ENCODE data around the gene FAM50A.

FAM50A gene

GRCh38 chrX:154443479-154443910 is 446 bp upstream of the FAM50A start:
- Histone ChIP-seq H3K9me3 (ENCODE audit: severe bottlenecking) (no peaks in the 10 kb centered on the region), H3K27me3 (ENCODE audit: insufficient read depth, poor library complexity, severe bottlenecking) (no peaks in the 10 kb centered on the region), H3K27ac (ENCODE audit: poor library complexity, severe bottlenecking) (peak overlapping the region; percentile 55), H3K4me1 (ENCODE audit: insufficient read depth, poor library complexity, severe bottlenecking) (no peaks in the 10 kb centered on the region), H3K4me3 (ENCODE audit: severe bottlenecking) (peak overlapping the region; percentile 84), H3K36me3 (ENCODE audit: low read depth) (peaks cover 22% of the 10 kb centered on the region)
- DNase-seq (ENCODE audit: low spot score) (no peak), ATAC-seq (ENCODE audit: low read depth) (peak; percentile 21; the same call in 2 of the 3 replicates)
- no peak for TF ChIP-seq CTCF (IDR thresholded peaks at IDR 0.05; ENCODE audit: poor library complexity, severe bottlenecking)

DNA sequence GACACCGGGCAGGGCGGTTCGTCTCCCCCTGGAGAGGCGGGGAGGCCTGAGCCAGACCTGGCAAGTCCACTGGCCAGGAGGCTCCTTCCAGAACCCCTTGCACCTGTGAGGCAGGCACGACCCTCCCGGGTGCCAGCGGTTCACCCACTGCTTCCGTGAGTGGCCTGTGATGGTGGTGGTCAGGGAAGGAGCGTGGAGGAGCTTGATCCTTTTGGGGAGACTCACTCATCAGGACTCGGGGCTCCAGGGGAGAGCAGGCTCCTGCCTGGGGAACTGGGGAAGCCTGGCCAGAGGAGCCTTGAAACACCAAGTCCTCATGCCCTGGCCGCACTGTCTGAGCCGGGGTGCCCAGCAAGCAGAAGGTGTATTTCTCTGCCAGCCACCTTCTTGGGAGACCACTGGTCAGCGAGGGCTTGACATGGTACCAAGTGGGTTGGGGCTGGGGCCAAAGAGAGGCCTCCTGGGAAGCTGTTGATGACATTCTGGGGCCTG is 860 bp downstream of the FAM50A start:
- peaks cover 22% of the 10 kb centered on the region for H3K36me3 ChIP-seq (ENCODE audit: low read depth)
- DNase-seq (ENCODE audit: low spot score) (no peak), ATAC-seq (ENCODE audit: low read depth) (peak; percentile 13; the same call in 1 of the 3 replicates)
- H3K27ac ChIP-seq (ENCODE audit: poor library complexity, severe bottlenecking): peak overlapping the region; percentile 55
- TF ChIP-seq CTCF (IDR thresholded peaks at IDR 0.05; ENCODE audit: poor library complexity, severe bottlenecking): no peak
- no peaks in the 10 kb centered on the region for H3K4me1 ChIP-seq (ENCODE audit: insufficient read depth, poor library complexity, severe bottlenecking)
- H3K9me3 ChIP-seq (ENCODE audit: severe bottlenecking): no peaks in the 10 kb centered on the region
- no peaks in the 10 kb centered on the region for H3K27me3 ChIP-seq (ENCODE audit: insufficient read depth, poor library complexity, severe bottlenecking)
- H3K4me3 ChIP-seq (ENCODE audit: severe bottlenecking): peak overlapping the region; percentile 84

- Histone ChIP-seq H3K9me3 (ENCODE audit: severe bottlenecking) (no peaks in the 10 kb centered on the region), H3K27me3 (ENCODE audit: insufficient read depth, poor library complexity, severe bottlenecking) (no peaks in the 10 kb centered on the region), H3K4me1 (ENCODE audit: insufficient read depth, poor library complexity, severe bottlenecking) (no peaks in the 10 kb centered on the region), H3K4me3 (ENCODE audit: severe bottlenecking) (no peak overlapping the region), H3K27ac (ENCODE audit: poor library complexity, severe bottlenecking) (no peak overlapping the region), H3K36me3 (ENCODE audit: low read depth) (peaks cover 16% of the 10 kb centered on the region)
- ATAC-seq (ENCODE audit: low read depth) (no peak), DNase-seq (ENCODE audit: low spot score) (no peak)
- no peak for TF ChIP-seq CTCF (IDR thresholded peaks at IDR 0.05; ENCODE audit: poor library complexity, severe bottlenecking)
Measured at GRCh38 chrX:154445776-154446175, 1.8 kb downstream of the FAM50A start.

DNA sequence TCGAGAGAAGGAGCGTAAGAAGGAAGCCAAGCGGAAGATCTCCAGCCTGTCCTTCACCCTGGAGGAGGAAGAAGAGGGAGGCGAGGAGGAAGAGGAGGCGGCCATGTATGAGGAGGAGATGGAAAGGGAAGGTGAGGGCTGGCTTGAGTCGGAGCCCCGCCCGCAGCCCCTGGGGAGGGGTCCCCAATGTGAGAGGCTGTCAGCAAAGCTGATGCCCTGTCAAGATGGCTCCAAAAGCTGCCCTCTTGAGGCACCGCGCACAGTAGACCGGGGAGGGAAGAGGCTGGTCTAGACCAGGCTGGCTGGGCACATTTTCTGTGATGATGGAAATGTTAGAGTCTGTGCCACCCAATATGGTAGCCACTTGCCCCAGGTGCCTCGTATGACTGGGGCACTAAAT is 2.5 kb downstream of the FAM50A start:
- ATAC-seq (ENCODE audit: low read depth) (no peak), DNase-seq (ENCODE audit: low spot score) (no peak)
- Histone ChIP-seq H3K9me3 (ENCODE audit: severe bottlenecking) (no peaks in the 10 kb centered on the region), H3K4me1 (ENCODE audit: insufficient read depth, poor library complexity, severe bottlenecking) (no peaks in the 10 kb centered on the region), H3K36me3 (ENCODE audit: low read depth) (peaks cover 16% of the 10 kb centered on the region), H3K4me3 (ENCODE audit: severe bottlenecking) (no peak overlapping the region), H3K27ac (ENCODE audit: poor library complexity, severe bottlenecking) (no peak overlapping the region), H3K27me3 (ENCODE audit: insufficient read depth, poor library complexity, severe bottlenecking) (no peaks in the 10 kb centered on the region)
- no peak for TF ChIP-seq CTCF (IDR thresholded peaks at IDR 0.05; ENCODE audit: poor library complexity, severe bottlenecking)

DNA sequence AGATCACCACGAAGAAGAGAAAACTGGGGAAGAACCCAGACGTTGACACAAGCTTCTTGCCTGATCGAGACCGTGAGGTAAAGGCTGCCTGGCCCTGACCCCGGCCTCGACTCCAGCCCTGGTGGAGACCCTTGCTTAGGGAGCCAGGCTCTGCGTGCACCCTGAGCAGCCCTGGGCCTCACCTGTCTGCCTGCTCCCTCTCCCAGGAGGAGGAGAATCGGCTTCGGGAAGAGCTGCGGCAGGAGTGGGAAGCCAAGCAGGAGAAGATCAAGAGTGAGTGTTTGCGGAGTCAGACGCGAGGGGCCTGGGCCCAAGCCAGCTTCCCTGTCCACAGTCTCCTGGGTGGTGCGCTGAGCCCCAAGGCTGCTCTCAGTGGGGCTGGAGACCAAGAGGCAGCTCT is 4.5 kb downstream of the FAM50A start:
- Histone ChIP-seq H3K27me3 (ENCODE audit: insufficient read depth, poor library complexity, severe bottlenecking) (no peaks in the 10 kb centered on the region), H3K27ac (ENCODE audit: poor library complexity, severe bottlenecking) (no peak overlapping the region), H3K4me3 (ENCODE audit: severe bottlenecking) (no peak overlapping the region), H3K4me1 (ENCODE audit: insufficient read depth, poor library complexity, severe bottlenecking) (no peaks in the 10 kb centered on the region), H3K36me3 (ENCODE audit: low read depth) (0 out of 2 replicates have a peak, but pooled peaks cover 3% of the 10 kb centered on the region), H3K9me3 (ENCODE audit: severe bottlenecking) (no peaks in the 10 kb centered on the region)
- TF ChIP-seq CTCF (IDR thresholded peaks at IDR 0.05; ENCODE audit: poor library complexity, severe bottlenecking): no peak
- ATAC-seq (ENCODE audit: low read depth): no peak
- no peak for DNase-seq (ENCODE audit: low spot score)

Measured in RWPE2 (cell line).